ENCODE results near the gene SBF2. TPM values are rescaled to one million over a fixed set of nuclear protein-coding genes. Genes with fewer than 3 reads are reported as not detected.

Gene SBF2
- total RNA-seq, 1 donor from 2014 or later, result 39.5 TPM

GRCh38 chr11:10012068-10012467 is 282.0 kb downstream of the SBF2 start:
- H3K9me3 Mint-ChIP-seq, result peaks cover 6% of the 10 kb centered on the region
- H3K36me3 Mint-ChIP-seq, result peaks cover 24% of the 10 kb centered on the region
- no peak for TF ChIP-seq CTCF (conservative IDR thresholded peaks at IDR 0.05)
- no peak overlapping the region for H3K4me3 Mint-ChIP-seq
- no peak overlapping the region for H3K27ac Mint-ChIP-seq
- no peaks in the 10 kb centered on the region for H3K4me1 Mint-ChIP-seq (ENCODE audit: unreplicated experiment)
- DNase-seq (ENCODE audit: extremely low spot score, unreplicated experiment), result no peak
- no peaks in the 10 kb centered on the region for H3K27me3 Mint-ChIP-seq

- Mint-ChIP-seq H3K4me1 (ENCODE audit: unreplicated experiment) (peaks cover 3% of the 10 kb centered on the region), H3K36me3 (peaks cover 16% of the 10 kb centered on the region), H3K27ac (no peak overlapping the region), H3K4me3 (peak overlapping the region; percentile 2), H3K27me3 (no peaks in the 10 kb centered on the region), H3K9me3 (peaks cover 6% of the 10 kb centered on the region)
- TF ChIP-seq CTCF (conservative IDR thresholded peaks at IDR 0.05), result no peak
- DNase-seq (ENCODE audit: extremely low spot score, unreplicated experiment), result no peak
These were observed 288.0 kb downstream of the SBF2 start for GRCh38 chr11:10005955-10006525.

- Mint-ChIP-seq H3K27me3 (no peaks in the 10 kb centered on the region), H3K4me1 (ENCODE audit: unreplicated experiment) (peaks cover 3% of the 10 kb centered on the region), H3K36me3 (peaks cover 8% of the 10 kb centered on the region), H3K4me3 (no peak overlapping the region), H3K27ac (peak overlapping the region; percentile 4), H3K9me3 (no peaks in the 10 kb centered on the region)
- no peak for TF ChIP-seq CTCF (conservative IDR thresholded peaks at IDR 0.05)
- no peak for DNase-seq (ENCODE audit: extremely low spot score, unreplicated experiment)
These were observed 289.4 kb downstream of the SBF2 start for GRCh38 chr11:10004526-10005113.

- Mint-ChIP-seq H3K9me3 (no peaks in the 10 kb centered on the region), H3K27me3 (no peaks in the 10 kb centered on the region), H3K36me3 (peaks cover 17% of the 10 kb centered on the region), H3K4me1 (ENCODE audit: unreplicated experiment) (peaks cover 3% of the 10 kb centered on the region), H3K4me3 (no peak overlapping the region), H3K27ac (no peak overlapping the region)
- TF ChIP-seq CTCF (conservative IDR thresholded peaks at IDR 0.05), result no peak
- no peak for DNase-seq (ENCODE audit: extremely low spot score, unreplicated experiment)
These were observed 291.8 kb downstream of the SBF2 start for GRCh38 chr11:10002221-10002620.

GRCh38 chr11:9992306-9992705 is 301.7 kb downstream of the SBF2 start:
- H3K27ac Mint-ChIP-seq, result no peak overlapping the region
- no peak for DNase-seq (ENCODE audit: extremely low spot score, unreplicated experiment)
- TF ChIP-seq CTCF (conservative IDR thresholded peaks at IDR 0.05), result no peak
- H3K4me1 Mint-ChIP-seq (ENCODE audit: unreplicated experiment), result no peaks in the 10 kb centered on the region
- no peaks in the 10 kb centered on the region for H3K9me3 Mint-ChIP-seq
- no peak overlapping the region for H3K4me3 Mint-ChIP-seq
- peaks cover 19% of the 10 kb centered on the region for H3K36me3 Mint-ChIP-seq
- H3K27me3 Mint-ChIP-seq, result no peaks in the 10 kb centered on the region
